ENCODE results near the gene CDKL2.

- TF ChIP-seq EZH2 (IDR thresholded peaks at IDR 0.05; ENCODE audit: low read depth), result no peak
- TF ChIP-seq CTCF (conservative IDR thresholded peaks at IDR 0.05), result no peak
These were observed 4.0 kb upstream of the CDKL2 start for GRCh38 chr4:75634281-75634680.

Measured in PC-9 (cell line).